WTC11 (cell line): ENCODE results near the gene INHBB. TPM values are rescaled to one million over a fixed set of nuclear protein-coding genes. Genes with fewer than 3 reads are reported as not detected.

ENCODE experiments used
- ATAC-seq: fragments of 200-7000 bp; cut with Tn5 transposase; 2 replicates; pipeline ENCODE4 v1.10.0; 2021; ENCODE audit warnings: mild to moderate bottlenecking, moderate library complexity
- CTCF ChIA-PET: fragments of 300-600 bp; sonication (Branson Sonifier 250); formaldehyde crosslinking; loops from one replicate; lab custom pipeline; 2021; ENCODE audit warnings: antibody characterized with exemption; lab: Charles Lee
- POLR2A ChIA-PET: fragments of 350-600 bp; sonication (Branson Sonifier 250); formaldehyde crosslinking; loops from one replicate; lab custom pipeline; 2021; ENCODE audit warnings: antibody characterized with exemption; lab: Charles Lee
- DNase-seq: peaks from one replicate; pipeline ENCODE4 v3.0.0; 2021; ENCODE audit warnings: low spot score
- H3K27ac Mint-ChIP-seq: 2 replicates; pipeline ENCODE4 v1.8.0; 2021; ENCODE audit warnings: mixed read lengths
- H3K27me3 Mint-ChIP-seq: 2 replicates; pipeline ENCODE4 v1.8.0; 2021; ENCODE audit warnings: low read depth, mild to moderate bottlenecking, moderate library complexity, mixed read lengths
- H3K36me3 Mint-ChIP-seq: 2 replicates; pipeline ENCODE4 v1.8.0; 2021; ENCODE audit warnings: mixed read lengths
- H3K4me1 Mint-ChIP-seq: 2 replicates; pipeline ENCODE4 v1.8.0; 2022; ENCODE audit warnings: mixed read lengths
- H3K4me3 Mint-ChIP-seq: 2 replicates; pipeline ENCODE4 v1.8.0; 2021; ENCODE audit warnings: mild to moderate bottlenecking, moderate library complexity, mixed read lengths
- H3K9me3 Mint-ChIP-seq: 2 replicates; pipeline ENCODE4 v1.8.0; 2021; ENCODE audit warnings: mixed read lengths
- EMX1 ChIP-seq: fragments of 250-450 bp; sonication (Bioruptor Pico); IDR thresholded peaks from 2 replicates; pipeline ENCODE4 v1.8.0; 2021; ENCODE audit warnings: mild to moderate bottlenecking
- ETV6 ChIP-seq: sonication (generic); formaldehyde crosslinking; IDR thresholded peaks from 2 replicates; pipeline ENCODE4 v1.8.1; 2022; ENCODE audit warnings: mild to moderate bottlenecking, missing genetic modification reagents
- FOXK1 ChIP-seq: sonication (generic); formaldehyde crosslinking; IDR thresholded peaks from 2 replicates; pipeline ENCODE4 v1.8.0; 2022; ENCODE audit warnings: mild to moderate bottlenecking, moderate library complexity, missing genetic modification reagents
- GABPB1 ChIP-seq: sonication (generic); formaldehyde crosslinking; IDR thresholded peaks from 2 replicates; pipeline ENCODE4 v1.8.1; 2023; ENCODE audit warnings: mild to moderate bottlenecking, missing genetic modification reagents
- GRHL2 ChIP-seq: fragments of 250-450 bp; sonication (Bioruptor Pico); IDR thresholded peaks from 2 replicates; pipeline ENCODE4 v1.8.0; 2022; ENCODE audit warnings: mild to moderate bottlenecking, moderate library complexity; ENCODE audit not compliant: insufficient replicate concordance, severe bottlenecking
- HMGA2 ChIP-seq: fragments of 250-450 bp; sonication (Bioruptor Pico); IDR thresholded peaks from 2 replicates; pipeline ENCODE4 v1.4.0; 2021; ENCODE audit warnings: mild to moderate bottlenecking, moderate library complexity
- KAT7 ChIP-seq: sonication (generic); formaldehyde crosslinking; IDR thresholded peaks from 2 replicates; pipeline ENCODE4 v1.8.1; 2023; ENCODE audit warnings: missing genetic modification reagents, mild to moderate bottlenecking, borderline replicate concordance
- MYBL2 ChIP-seq: sonication (generic); formaldehyde crosslinking; IDR thresholded peaks from 2 replicates; pipeline ENCODE4 v1.8.1; 2023; ENCODE audit warnings: mild to moderate bottlenecking, moderate library complexity, missing genetic modification reagents
- NFYB ChIP-seq: sonication (generic); formaldehyde crosslinking; conservative IDR thresholded peaks from 2 replicates; pipeline ENCODE4 v1.8.0; 2022; ENCODE audit warnings: low read depth, missing genetic modification reagents
- OVOL2 ChIP-seq: fragments of 250-450 bp; sonication (Bioruptor Pico); IDR thresholded peaks from 2 replicates; pipeline ENCODE4 v1.9.0; 2021; ENCODE audit warnings: mild to moderate bottlenecking, borderline replicate concordance
- PRRX2 ChIP-seq: fragments of 250-450 bp; sonication (Bioruptor Pico); IDR thresholded peaks from 2 replicates; pipeline ENCODE4 v1.8.0; 2021; ENCODE audit warnings: mild to moderate bottlenecking
- RELA ChIP-seq: sonication (generic); formaldehyde crosslinking; IDR thresholded peaks from 2 replicates; pipeline ENCODE4 v1.8.1; 2022; ENCODE audit warnings: missing genetic modification reagents, mild to moderate bottlenecking, borderline replicate concordance
- RORB ChIP-seq: fragments of 250-450 bp; sonication (Bioruptor Pico); IDR thresholded peaks from 2 replicates; pipeline ENCODE4 v1.9.0; 2021; ENCODE audit warnings: mild to moderate bottlenecking
- ZBTB21 ChIP-seq: sonication (generic); formaldehyde crosslinking; IDR thresholded peaks from 2 replicates; pipeline ENCODE4 v1.8.1; 2023; ENCODE audit warnings: mild to moderate bottlenecking, missing genetic modification reagents, borderline replicate concordance
- ZNF121 ChIP-seq: sonication (generic); formaldehyde crosslinking; IDR thresholded peaks from 2 replicates; pipeline ENCODE4 v1.8.0; 2023; ENCODE audit warnings: missing genetic modification reagents
- ZNF219 ChIP-seq: sonication (generic); formaldehyde crosslinking; IDR thresholded peaks from 2 replicates; pipeline ENCODE4 v1.8.0; 2023; ENCODE audit warnings: missing genetic modification reagents, mild to moderate bottlenecking, borderline replicate concordance
- ZNF416 ChIP-seq: fragments of 250-450 bp; sonication (Bioruptor Pico); IDR thresholded peaks from 2 replicates; pipeline ENCODE4 v1.9.0; 2021; ENCODE audit warnings: mild to moderate bottlenecking, inconsistent platforms
- total RNA-seq: library from RNA; stranded (reverse); gene quantifications from 3 replicates; pipeline ENCODE4 v1.2.3, GENCODE V29; 2021
- TF ChIP-seq, protein P1 (sequence below): fragments of 250-450 bp; sonication (Bioruptor Pico); IDR thresholded peaks from 2 replicates; pipeline ENCODE4 v2.1.2; 2022; ENCODE audit warnings: mild to moderate bottlenecking, moderate library complexity
- TF ChIP-seq, protein P2 (sequence below): sonication (generic); formaldehyde crosslinking; IDR thresholded peaks from 2 replicates; pipeline ENCODE4 v1.8.0; 2023; ENCODE audit warnings: mild to moderate bottlenecking, missing genetic modification reagents
- TF ChIP-seq, protein P3 (sequence below): sonication (generic); formaldehyde crosslinking; conservative IDR thresholded peaks from 2 replicates; pipeline ENCODE4 v1.8.1; 2022; ENCODE audit warnings: mild to moderate bottlenecking, missing genetic modification reagents
- TF ChIP-seq, protein P4 (sequence below): sonication (generic); formaldehyde crosslinking; IDR thresholded peaks from 2 replicates; pipeline ENCODE4 v1.8.1; 2022; ENCODE audit warnings: mild to moderate bottlenecking, missing genetic modification reagents, moderate library complexity, borderline replicate concordance
- TF ChIP-seq, protein P5 (sequence below): fragments of 250-450 bp; sonication (Bioruptor Pico); IDR thresholded peaks from 2 replicates; pipeline ENCODE4 v1.9.0; 2021; ENCODE audit warnings: mild to moderate bottlenecking
- TF ChIP-seq, protein P6 (sequence below): sonication (generic); formaldehyde crosslinking; IDR thresholded peaks from 2 replicates; pipeline ENCODE4 v1.8.1; 2022; ENCODE audit warnings: mild to moderate bottlenecking, moderate library complexity, missing genetic modification reagents

Gene INHBB
- total RNA-seq, 1 experiment from 2014 or later = 0.26 TPM

DNA sequence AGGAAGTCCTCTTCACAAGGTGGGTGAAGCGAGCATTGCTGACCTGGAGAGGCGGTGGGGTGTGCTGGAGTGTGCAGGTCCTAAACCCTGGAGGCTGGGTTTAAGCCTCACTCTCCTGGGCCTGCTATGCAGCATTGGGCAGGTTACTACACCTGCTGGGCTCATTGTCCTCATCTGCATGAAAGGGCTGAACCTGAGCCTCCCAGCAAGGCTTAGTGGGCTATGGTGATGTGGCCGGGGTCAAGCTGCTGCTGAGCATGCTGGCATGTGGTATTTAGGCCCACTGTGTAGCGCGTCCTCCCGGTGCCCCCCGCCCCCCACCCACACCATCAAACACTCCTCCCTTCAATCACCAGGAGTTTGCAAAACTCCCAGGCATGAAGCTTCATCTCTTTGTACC lies 37.3 kb downstream of the INHBB start:
- Mint-ChIP-seq H3K36me3 (no peaks in the 10 kb centered on the region), H3K27me3 (peaks cover 3% of the 10 kb centered on the region), H3K4me3 (no peak overlapping the region), H3K9me3 (no peaks in the 10 kb centered on the region), H3K4me1 (peaks cover 25% of the 10 kb centered on the region), H3K27ac (no peak overlapping the region)
- CTCF ChIA-PET = interaction anchor here (1.3 to 1.5 kb wide), 2 partner anchors 12 to 54 kb away, joined by 4 to 7 read pairs; no protein-coding TSS in a partner anchor
- POLR2A ChIA-PET = interaction anchor here (0.6 kb wide), 1 partner anchor 59 kb away, joined by 4 read pairs; no protein-coding TSS in a partner anchor
- DNase-seq = no peak
- TF ChIP-seq ZNF219 (CRISPR knock-in tag) = no peak
- no peak for TF ChIP-seq ETV6 (CRISPR knock-in tag)
- TF ChIP-seq PRRX2 (CRISPR knock-in tag) = no peak
- no peak for TF ChIP-seq RELA (CRISPR knock-in tag)
- no peak for TF ChIP-seq MYBL2
- TF ChIP-seq EMX1 (CRISPR knock-in tag) = no peak
- TF ChIP-seq, protein P1, sequence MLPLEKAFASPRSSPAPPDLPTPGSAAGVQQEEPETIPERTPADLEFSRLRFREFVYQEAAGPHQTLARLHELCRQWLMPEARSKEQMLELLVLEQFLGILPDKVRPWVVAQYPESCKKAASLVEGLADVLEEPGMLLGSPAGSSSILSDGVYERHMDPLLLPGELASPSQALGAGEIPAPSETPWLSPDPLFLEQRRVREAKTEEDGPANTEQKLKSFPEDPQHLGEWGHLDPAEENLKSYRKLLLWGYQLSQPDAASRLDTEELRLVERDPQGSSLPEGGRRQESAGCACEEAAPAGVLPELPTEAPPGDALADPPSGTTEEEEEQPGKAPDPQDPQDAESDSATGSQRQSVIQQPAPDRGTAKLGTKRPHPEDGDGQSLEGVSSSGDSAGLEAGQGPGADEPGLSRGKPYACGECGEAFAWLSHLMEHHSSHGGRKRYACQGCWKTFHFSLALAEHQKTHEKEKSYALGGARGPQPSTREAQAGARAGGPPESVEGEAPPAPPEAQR = no peak
- TF ChIP-seq, protein P2, sequence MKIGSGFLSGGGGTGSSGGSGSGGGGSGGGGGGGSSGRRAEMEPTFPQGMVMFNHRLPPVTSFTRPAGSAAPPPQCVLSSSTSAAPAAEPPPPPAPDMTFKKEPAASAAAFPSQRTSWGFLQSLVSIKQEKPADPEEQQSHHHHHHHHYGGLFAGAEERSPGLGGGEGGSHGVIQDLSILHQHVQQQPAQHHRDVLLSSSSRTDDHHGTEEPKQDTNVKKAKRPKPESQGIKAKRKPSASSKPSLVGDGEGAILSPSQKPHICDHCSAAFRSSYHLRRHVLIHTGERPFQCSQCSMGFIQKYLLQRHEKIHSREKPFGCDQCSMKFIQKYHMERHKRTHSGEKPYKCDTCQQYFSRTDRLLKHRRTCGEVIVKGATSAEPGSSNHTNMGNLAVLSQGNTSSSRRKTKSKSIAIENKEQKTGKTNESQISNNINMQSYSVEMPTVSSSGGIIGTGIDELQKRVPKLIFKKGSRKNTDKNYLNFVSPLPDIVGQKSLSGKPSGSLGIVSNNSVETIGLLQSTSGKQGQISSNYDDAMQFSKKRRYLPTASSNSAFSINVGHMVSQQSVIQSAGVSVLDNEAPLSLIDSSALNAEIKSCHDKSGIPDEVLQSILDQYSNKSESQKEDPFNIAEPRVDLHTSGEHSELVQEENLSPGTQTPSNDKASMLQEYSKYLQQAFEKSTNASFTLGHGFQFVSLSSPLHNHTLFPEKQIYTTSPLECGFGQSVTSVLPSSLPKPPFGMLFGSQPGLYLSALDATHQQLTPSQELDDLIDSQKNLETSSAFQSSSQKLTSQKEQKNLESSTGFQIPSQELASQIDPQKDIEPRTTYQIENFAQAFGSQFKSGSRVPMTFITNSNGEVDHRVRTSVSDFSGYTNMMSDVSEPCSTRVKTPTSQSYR (CRISPR knock-in tag) = no peak
- ATAC-seq = peak; percentile 57

DNA sequence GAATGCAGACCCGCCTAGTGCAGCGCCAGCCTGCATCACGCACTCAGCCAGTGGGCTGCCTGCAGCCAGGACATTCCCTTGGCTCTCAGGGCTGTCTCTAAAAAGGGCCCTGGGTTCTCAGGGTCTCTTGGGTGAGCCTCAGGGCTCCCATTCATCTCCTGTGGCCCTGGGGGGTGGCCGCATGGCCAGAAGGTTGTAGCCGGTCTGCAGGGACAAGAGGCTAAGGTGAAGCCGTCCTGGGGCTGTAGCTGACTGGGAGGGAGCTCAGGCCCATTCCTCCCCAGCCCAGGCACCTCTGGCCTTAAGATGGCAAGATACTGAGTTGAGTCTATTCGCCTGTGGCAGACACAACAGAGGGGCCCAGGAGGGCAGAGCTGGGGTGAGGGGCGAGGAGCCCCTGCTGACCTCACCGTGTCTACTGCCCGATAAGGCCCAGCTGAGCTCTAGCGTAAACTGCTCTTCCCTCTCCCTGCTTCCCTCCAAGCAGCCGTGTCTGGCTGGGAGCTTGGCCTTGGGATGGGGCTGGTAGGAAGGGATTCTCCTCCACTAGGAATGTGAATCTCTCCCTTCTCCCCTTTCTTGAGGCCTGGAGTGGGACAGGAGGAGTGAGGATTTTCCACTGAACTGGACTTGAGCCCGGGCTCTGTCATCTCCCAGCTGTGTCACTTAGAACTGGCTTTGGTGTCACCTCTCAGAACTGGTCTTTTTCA lies 37.9 kb downstream of the INHBB start:
- H3K27me3 Mint-ChIP-seq = no peaks in the 10 kb centered on the region; the same call in none of the 2 replicates
- peaks cover 25% of the 10 kb centered on the region for H3K4me1 Mint-ChIP-seq
- ATAC-seq (no peak), DNase-seq (no peak)
- POLR2A ChIA-PET = interaction anchor here (0.6 to 1.0 kb wide), 2 partner anchors 12 to 59 kb away, joined by 3 to 4 read pairs; no protein-coding TSS in a partner anchor
- no peaks in the 10 kb centered on the region for H3K9me3 Mint-ChIP-seq
- no peak overlapping the region for H3K27ac Mint-ChIP-seq
- H3K36me3 Mint-ChIP-seq = no peaks in the 10 kb centered on the region
- no peak overlapping the region for H3K4me3 Mint-ChIP-seq
- TF ChIP-seq HMGA2 (CRISPR knock-in tag) = no peak
- TF ChIP-seq, protein P3, sequence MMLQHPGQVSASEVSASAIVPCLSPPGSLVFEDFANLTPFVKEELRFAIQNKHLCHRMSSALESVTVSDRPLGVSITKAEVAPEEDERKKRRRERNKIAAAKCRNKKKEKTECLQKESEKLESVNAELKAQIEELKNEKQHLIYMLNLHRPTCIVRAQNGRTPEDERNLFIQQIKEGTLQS (CRISPR knock-in tag) = no peak
- TF ChIP-seq, protein P4, sequence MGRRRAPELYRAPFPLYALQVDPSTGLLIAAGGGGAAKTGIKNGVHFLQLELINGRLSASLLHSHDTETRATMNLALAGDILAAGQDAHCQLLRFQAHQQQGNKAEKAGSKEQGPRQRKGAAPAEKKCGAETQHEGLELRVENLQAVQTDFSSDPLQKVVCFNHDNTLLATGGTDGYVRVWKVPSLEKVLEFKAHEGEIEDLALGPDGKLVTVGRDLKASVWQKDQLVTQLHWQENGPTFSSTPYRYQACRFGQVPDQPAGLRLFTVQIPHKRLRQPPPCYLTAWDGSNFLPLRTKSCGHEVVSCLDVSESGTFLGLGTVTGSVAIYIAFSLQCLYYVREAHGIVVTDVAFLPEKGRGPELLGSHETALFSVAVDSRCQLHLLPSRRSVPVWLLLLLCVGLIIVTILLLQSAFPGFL = no peak
- TF ChIP-seq, protein P5, sequence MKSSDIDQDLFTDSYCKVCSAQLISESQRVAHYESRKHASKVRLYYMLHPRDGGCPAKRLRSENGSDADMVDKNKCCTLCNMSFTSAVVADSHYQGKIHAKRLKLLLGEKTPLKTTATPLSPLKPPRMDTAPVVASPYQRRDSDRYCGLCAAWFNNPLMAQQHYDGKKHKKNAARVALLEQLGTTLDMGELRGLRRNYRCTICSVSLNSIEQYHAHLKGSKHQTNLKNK (CRISPR knock-in tag) = no peak
- no peak for TF ChIP-seq KAT7 (CRISPR knock-in tag)
- TF ChIP-seq GABPB1 (CRISPR knock-in tag) = no peak
- TF ChIP-seq ZNF416 (CRISPR knock-in tag) = no peak
- no peak for TF ChIP-seq FOXK1
- no peak for TF ChIP-seq OVOL2 (CRISPR knock-in tag)
- TF ChIP-seq ZNF121 (CRISPR knock-in tag) = no peak
- TF ChIP-seq, protein P6, sequence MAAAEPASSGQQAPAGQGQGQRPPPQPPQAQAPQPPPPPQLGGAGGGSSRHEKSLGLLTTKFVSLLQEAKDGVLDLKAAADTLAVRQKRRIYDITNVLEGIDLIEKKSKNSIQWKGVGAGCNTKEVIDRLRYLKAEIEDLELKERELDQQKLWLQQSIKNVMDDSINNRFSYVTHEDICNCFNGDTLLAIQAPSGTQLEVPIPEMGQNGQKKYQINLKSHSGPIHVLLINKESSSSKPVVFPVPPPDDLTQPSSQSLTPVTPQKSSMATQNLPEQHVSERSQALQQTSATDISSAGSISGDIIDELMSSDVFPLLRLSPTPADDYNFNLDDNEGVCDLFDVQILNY (CRISPR knock-in tag) = no peak
- TF ChIP-seq EMX1 (CRISPR knock-in tag) = no peak
- no peak for TF ChIP-seq RORB
- no peak for TF ChIP-seq NFYB (CRISPR knock-in tag)
- no peak for TF ChIP-seq ZBTB21 (CRISPR knock-in tag)
- TF ChIP-seq GRHL2 (CRISPR knock-in tag) = no peak
- TF ChIP-seq, all 79 proteins: peak for 0
- CTCF ChIA-PET = interaction anchor here (1.3 to 1.5 kb wide), 3 partner anchors 11 to 54 kb away, joined by 3 to 7 read pairs (median 4); no protein-coding TSS in a partner anchor
